CD4-positive, alpha-beta T cell treated with Interleukin-2 at 100 ng/mL for 4 hours (primary cell): ENCODE results near the gene C2.
"Not testable (repeated sequence)": the region's sequence is repeated elsewhere in the genome, so short reads cannot be mapped to it uniquely, and the experiment has no call there.

Source experiments
- DNase-seq: peaks from one replicate; pipeline ENCODE4 v3.0.0-alpha.2; 2020; ENCODE audit warnings: low spot score

The C2 gene

DNA sequence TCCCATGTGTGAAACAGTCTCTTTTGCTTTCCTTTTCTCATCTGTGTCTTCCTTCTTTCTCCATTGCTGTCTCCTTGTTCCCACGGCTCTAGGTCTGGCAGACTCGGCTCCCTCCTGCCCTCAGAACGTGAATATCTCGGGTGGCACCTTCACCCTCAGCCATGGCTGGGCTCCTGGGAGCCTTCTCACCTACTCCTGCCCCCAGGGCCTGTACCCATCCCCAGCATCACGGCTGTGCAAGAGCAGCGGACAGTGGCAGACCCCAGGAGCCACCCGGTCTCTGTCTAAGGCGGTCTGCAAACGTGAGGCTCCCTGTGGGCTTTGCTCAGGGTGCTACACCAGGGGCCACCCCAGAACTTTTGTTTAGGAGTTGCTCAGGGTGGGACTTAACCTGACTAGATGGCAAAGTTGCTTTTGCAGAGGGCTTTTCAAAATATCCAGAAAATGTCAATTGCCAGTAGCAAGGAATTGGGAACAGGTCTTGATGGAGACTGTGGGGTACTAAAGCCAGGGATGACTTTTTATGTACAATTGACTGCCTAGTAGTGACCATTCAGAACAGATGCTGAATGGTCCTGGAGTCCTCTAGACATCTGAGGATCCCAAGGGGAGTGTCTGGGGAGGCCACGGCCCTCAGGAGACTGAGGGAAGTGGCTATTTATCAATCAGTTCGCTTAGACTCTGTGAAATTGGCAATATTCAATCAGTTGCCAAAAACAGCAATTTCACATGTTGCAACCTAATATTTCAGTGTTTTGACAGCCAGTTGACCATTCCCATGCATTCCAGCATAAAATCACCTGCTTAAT, 550 bp downstream of the C2 start:
- no peak for DNase-seq

DNA sequence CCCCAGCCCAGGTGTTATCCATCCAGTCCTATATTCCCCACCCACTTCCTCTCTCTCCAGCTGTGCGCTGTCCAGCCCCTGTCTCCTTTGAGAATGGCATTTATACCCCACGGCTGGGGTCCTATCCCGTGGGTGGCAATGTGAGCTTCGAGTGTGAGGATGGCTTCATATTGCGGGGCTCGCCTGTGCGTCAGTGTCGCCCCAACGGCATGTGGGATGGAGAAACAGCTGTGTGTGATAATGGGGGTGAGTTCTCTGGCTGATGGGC, 1.1 kb downstream of the C2 start:
- no peak for DNase-seq

DNA sequence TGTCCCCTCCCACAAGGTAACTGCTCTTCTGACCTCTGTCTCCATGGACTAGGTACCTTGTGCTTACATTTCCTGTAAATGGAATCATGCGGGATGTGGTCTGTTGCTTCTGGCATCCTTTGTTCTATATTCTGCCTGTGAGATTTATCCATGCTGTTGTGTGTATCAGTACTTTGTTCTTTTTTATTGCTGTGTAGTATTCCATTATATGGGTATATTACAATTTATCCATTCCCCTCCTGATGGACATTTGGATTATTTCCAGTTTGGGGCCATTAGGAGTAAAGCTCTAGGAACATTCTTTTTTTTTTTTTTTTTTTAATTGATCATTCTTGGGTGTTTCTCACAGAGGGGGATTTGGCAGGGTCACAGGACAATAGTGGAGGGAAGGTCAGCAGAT, 3.4 kb downstream of the C2 start:
- no peak for DNase-seq

DNA sequence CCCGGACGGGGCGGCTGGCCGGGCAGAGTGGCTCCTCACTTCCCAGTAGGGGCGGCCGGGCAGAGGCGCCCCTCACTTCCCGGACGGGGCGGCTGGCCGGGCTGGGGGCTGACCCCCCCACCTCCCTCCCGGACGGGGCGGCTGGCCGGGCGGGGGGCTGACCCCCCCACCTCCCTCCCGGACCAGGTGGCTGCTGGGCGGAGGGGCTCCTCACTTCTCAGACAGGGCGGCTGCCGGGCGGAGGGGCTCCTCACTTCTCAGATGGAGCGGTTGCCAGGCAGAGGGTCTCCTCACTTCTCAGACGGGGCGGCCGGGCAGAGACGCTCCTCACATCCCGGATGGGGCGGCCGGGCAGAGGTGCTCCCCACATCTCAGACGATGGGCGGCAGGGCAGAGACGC, 4.6 kb downstream of the C2 start:
- DNase-seq = not testable (repeated sequence)

DNA sequence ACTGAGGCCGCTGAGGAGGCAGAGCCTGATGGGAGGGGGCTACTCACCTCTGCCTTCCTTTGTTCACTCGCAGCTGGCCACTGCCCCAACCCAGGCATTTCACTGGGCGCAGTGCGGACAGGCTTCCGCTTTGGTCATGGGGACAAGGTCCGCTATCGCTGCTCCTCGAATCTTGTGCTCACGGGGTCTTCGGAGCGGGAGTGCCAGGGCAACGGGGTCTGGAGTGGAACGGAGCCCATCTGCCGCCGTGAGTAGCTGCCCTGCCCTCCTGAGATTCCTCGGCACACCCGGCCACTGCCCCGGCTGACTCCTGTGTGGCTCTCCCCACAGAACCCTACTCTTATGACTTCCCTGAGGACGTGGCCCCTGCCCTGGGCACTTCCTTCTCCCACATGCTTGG, 6.0 kb downstream of the C2 start:
- DNase-seq = no peak

DNA sequence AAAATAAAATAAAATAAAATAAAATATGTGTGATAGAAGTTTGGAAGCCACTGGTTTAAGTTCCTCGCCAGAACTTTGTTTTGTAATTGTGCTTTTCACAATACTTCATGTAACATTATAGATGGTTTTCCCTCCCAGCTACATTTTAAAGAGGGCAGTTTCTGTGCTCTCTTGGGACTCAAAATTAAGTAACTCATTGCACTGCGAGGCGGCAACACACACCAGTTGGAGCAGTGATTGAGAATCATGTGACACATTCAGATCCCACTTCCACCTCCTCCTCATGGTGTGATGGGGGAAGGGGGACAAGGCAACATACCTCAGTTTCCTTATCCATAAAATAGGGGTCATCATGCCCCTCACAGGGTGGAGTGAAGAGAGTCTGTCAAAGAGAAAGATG, 7.5 kb downstream of the C2 start:
- no peak for DNase-seq

DNA sequence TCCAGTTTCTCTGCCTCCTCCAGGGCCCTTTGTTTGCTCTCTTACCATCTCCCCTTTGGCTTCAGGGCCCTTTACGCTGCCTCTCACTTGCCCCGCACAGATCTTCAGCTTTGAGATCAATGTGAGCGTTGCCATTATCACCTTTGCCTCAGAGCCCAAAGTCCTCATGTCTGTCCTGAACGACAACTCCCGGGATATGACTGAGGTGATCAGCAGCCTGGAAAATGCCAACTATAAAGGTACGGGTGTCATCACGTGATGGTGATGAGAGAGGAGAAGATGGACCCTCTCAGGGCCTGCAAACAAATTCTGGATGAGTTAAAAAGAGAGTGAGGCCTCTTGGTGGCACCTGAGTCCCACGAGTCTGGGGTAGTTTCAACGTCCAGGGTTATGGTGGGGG, 8.3 kb downstream of the C2 start:
- no peak for DNase-seq

DNA sequence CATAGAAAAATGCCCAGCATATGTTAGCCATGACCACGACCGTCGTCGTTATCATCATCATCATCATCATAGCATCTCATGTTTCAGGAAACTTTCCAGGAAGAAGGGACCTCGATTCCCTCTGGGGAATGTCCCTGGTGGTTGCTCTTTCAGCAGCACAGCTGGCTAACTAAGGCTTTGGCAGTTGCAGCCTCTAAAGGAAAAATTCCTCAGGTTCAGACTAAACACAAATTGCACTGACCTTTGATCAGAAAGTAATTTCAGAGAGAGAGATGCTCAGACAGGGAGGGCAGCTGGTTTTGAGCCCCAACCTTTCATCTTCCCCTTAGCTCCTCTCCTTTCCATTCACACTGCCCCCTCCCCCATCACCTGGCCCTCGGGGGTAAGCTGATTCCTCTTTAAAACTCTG, 12.7 kb downstream of the C2 start:
- no peak for DNase-seq

DNA sequence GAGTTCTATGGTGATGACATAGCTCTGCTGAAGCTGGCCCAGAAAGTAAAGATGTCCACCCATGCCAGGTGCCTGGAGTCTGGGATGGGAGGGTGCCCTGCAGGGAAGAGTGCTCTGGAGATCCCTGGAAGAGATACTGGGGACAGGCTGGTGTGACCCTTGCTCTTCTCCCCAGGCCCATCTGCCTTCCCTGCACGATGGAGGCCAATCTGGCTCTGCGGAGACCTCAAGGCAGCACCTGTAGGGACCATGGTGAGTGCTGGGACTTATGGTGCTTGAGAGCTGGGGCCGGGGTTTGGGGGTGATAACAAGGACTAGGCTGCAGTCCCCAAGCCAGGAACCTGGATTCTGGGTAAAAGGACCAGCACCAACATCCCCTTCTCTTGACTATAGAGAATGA, 16.2 kb downstream of the C2 start:
- no peak for DNase-seq

DNA sequence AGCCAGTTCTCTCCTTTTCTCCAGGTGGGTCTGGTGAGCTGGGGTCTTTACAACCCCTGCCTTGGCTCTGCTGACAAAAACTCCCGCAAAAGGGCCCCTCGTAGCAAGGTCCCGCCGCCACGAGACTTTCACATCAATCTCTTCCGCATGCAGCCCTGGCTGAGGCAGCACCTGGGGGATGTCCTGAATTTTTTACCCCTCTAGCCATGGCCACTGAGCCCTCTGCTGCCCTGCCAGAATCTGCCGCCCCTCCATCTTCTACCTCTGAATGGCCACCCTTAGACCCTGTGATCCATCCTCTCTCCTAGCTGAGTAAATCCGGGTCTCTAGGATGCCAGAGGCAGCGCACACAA, 17.6 kb downstream of the C2 start:
- no peak for DNase-seq

DNA sequence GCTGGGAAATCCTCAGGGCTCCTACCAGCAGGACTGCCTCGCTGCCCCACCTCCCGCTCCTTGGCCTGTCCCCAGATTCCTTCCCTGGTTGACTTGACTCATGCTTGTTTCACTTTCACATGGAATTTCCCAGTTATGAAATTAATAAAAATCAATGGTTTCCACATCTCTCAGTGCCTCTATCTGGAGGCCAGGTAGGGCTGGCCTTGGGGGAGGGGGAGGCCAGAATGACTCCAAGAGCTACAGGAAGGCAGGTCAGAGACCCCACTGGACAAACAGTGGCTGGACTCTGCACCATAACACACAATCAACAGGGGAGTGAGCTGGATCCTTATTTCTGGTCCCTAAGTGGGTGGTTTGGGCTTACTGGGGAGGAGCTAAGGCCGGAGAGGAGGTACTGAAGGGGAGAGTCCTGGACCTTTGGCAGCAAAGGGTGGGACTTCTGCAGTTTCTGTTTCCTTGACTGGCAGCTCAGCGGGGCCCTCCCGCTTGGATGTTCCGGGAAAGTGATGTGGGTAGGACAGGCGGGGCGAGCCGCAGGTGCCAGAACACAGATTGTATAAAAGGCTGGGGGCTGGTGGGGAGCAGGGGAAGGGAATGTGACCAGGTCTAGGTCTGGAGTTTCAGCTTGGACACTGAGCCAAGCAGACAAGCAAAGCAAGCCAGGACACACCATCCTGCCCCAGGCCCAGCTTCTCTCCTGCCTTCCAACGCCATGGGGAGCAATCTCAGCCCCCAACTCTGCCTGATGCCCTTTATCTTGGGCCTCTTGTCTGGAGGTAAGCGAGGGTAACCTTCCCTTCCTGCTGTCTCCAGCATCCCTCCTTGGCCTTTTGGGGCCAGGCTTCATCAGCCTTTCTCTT, 18.2 kb downstream of the C2 start, which contains the start of gene CFB:
CFB (plus strand) TSS at position 589 of the 863 bp plus-strand sequence; CDS start at position 716, 127 bp downstream.
- no peak for DNase-seq

DNA sequence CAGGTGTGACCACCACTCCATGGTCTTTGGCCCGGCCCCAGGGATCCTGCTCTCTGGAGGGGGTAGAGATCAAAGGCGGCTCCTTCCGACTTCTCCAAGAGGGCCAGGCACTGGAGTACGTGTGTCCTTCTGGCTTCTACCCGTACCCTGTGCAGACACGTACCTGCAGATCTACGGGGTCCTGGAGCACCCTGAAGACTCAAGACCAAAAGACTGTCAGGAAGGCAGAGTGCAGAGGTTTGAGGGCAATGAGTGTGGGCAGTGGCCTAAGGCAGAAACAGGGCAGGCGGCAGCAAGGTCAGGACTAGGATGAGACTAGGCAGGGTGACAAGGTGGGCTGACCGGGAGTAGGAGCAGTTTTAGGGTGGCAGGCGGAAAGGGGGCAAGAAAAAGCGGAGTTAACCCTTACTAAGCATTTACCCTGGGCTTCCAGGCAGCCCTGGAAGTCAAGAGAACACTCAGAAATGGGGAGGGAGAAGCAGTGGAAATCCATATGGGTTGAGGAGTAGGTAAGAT, 18.9 kb downstream of the C2 start:
- no peak for DNase-seq

DNA sequence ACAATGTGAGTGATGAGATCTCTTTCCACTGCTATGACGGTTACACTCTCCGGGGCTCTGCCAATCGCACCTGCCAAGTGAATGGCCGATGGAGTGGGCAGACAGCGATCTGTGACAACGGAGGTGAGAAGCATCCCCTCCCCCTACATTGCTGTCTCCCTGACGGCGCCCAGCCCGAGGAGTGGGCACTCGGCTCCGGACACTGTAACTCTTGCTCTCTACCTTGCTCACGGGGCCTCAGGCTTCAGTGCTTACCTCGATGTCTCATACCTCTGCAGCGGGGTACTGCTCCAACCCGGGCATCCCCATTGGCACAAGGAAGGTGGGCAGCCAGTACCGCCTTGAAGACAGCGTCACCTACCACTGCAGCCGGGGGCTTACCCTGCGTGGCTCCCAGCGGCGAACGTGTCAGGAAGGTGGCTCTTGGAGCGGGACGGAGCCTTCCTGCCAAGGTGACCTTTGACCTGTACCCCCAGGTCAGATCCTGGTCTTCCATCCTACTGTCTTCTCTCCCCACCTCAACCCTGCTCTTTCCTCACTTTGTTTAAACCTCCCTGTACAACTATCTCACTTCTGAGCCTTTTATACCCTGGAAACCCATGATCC, 19.7 kb downstream of the C2 start:
- no peak for DNase-seq

DNA sequence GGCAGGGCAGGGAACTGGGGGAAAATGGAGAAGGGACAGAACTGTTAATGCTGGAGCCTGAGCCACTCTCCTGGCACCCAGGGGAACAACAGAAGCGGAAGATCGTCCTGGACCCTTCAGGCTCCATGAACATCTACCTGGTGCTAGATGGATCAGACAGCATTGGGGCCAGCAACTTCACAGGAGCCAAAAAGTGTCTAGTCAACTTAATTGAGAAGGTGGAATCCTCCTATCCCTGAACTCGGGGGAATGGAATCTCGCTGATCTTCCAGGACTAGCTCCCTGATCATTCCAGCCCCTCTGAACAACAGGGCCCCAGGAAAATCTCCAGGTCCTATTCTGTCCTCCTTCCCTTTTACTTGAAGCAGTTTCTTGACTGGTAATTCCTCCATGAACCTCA, 20.3 kb downstream of the C2 start:
- no peak for DNase-seq

DNA sequence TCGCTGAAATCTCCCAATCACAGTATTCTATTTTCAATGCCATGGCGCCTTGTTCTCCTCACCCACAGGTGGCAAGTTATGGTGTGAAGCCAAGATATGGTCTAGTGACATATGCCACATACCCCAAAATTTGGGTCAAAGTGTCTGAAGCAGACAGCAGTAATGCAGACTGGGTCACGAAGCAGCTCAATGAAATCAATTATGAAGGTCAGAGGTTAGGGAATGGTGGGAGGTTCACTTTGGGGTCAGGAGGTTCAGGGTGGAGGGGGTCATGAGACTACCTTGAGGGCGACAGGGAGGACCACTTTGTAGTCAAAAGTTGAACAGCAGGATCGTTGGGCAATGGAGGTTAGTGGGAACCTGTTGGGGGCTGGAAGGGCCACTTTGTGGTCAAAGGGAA, 20.8 kb downstream of the C2 start:
- no peak for DNase-seq

DNA sequence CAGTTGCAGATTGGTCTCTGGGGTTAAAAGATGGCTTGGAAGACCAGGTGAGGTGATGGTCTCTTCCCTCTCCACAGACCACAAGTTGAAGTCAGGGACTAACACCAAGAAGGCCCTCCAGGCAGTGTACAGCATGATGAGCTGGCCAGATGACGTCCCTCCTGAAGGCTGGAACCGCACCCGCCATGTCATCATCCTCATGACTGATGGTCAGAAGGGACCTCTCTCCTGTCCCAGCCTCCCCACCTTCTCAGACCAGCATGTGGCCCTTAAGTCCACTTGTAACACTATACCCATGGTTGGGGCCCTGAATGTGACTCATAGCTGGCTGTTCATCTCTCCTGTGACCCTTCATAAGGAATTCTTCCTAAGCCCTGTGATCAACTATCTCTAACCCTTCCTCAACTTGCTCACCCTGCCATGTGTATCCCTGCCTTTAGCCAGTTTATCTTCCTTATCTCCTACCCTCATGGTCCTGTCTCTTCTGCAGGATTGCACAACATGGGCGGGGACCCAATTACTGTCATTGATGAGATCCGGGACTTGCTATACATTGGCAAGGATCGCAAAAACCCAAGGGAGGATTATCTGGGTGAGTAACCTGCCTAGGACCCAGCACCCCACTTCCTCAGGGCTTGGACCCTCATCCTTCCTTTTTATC, 21.4 kb downstream of the C2 start:
- DNase-seq = no peak

DNA sequence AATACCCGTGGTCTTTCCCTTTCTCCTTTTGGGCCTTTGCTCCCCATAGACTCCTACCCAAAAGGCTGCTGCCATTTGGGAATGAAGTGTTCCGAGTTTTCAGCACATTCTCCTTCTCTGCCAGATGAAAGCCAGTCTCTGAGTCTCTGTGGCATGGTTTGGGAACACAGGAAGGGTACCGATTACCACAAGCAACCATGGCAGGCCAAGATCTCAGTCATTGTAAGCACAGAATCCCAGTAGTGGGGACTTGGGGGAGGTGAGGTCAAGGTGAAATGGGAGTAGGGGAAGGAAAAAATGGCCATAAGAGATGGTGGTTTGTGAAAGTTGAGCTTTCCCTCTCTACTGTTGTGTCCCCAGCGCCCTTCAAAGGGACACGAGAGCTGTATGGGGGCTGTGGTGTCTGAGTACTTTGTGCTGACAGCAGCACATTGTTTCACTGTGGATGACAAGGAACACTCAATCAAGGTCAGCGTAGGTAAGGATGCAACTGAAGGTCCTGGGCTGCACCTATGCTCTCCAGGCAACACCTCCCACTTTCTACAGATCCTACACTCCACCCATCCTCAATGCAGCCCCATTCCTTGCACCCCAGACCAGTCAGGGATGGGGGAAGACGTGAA, 22.5 kb downstream of the C2 start:
- DNase-seq = no peak

DNA sequence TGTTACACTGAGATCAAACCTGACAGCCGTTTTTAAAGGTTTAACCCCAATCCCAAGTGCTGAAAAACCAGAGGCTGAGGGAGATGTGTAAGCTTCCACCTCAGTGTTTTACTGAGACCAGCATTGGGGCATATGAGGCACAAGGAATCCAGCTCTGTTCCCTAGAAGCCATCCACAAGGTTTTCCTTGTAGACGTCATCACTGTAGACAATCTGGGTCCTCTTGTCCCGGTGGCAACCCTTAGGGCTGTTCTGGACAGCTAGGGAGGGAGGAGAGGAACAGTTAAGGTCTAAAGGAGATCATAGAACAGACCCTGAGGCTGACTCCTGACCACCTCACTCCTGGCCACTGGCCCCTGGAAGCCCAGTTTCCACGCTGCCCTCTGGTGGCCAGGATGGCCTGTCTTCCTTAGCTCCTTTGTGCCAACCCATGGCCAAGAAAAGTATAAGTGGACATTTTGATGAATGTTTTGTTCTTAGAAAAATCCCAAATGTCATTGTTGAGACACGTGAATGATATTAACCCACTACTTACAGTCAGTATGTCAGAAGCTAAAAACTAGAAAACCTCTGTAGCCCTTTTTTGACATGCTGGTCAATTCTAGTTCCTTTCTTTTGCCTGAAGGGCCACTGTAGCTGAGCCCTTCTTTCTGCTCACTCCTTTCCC, 24.8 kb downstream of the C2 start:
- DNase-seq = peak; percentile 34

DNA sequence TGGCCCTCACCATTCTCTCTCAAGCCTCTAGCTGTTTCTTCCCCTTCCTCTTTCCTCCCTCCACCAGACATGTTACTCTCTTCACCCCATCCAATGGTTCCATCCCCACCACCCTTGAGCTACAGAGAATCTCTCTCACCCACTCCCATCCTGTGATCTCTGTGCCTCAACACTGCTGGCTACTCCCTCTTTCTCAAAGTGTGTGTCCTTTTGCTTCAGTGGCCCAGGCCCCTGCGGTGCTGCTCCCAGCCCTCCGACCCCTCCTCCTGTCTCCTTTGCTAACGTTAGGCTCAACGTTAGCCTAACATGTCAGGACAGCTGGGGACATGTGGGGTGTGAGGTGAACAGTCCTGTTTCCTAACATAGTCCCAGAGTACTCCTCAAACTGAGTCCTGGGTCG, 25.4 kb downstream of the C2 start:
- DNase-seq = no peak

DNA sequence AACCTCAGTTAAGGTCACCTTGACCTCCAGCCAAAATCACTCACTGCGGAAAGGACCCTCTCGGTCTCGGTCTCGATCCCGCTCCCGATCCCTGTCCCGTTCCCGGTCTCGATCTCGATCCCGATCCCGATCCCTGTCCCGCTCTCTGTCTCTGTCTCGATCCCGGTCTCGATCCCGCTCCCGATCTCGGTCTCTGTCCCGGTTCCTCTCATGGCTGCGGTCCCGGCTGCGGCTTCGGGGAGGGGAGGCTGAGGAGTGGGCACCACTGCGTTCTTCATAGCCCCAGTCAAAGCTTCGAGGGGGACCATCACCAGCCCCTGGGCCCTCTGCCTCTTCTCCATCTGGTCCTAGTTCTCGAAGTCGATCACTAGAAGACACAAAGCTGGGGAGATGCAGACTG, 27.0 kb downstream of the C2 start:
- no peak for DNase-seq

DNA sequence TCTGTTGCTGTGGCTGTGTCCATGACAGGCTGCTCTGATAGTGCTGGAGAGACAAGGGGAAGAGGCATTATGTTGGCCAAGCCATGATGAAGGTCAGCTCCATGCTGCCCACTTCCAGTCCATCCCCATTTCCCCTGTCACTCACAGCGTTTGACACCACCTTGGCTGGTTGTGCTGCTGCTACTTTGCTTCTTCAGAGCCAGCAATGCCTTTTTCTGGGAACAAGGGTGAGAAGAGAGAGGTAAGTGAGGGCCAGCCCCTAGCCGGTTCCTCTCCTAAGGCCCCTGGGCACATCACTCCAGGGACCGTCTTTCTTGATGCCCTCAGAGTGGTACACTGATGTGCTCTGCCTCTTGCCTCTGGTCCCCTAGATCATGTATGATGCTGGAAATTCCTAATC, 29.3 kb downstream of the C2 start:
- DNase-seq = no peak

DNA sequence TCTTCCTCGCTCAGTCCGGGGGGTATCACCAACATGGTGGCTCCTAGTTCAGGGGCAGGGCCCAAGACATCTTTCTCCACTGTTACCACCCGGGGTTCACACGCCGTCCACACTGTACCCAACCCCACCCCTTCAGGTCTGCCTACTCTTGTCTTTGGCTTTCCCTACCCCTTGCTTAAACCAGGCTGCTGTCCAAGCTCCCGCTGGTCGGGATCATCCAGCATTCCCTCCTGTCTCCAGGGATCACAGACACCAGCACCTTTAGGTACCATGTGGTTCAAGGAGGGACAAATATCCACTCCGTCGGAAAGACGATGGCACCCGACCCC, 30.9 kb downstream of the C2 start:
- DNase-seq = no peak
